WTC11 (cell line): Measurements from ENCODE around the gene S1PR1. TPM values are rescaled to one million over a fixed set of nuclear protein-coding genes. Genes with fewer than 3 reads are reported as not detected.

Experiments used
- ATAC-seq: fragments of 200-7000 bp; cut with Tn5 transposase; 2 replicates; pipeline ENCODE4 v1.10.0; 2021; ENCODE audit warnings: mild to moderate bottlenecking, moderate library complexity
- CTCF ChIA-PET: fragments of 300-600 bp; sonication (Branson Sonifier 250); formaldehyde crosslinking; loops from one replicate; lab custom pipeline; 2021; ENCODE audit warnings: antibody characterized with exemption; lab: Charles Lee
- POLR2A ChIA-PET: fragments of 350-600 bp; sonication (Branson Sonifier 250); formaldehyde crosslinking; loops from one replicate; lab custom pipeline; 2021; ENCODE audit warnings: antibody characterized with exemption; lab: Charles Lee
- DNase-seq: peaks from one replicate; pipeline ENCODE4 v3.0.0; 2021; ENCODE audit warnings: low spot score
- H3K27ac Mint-ChIP-seq: 2 replicates; pipeline ENCODE4 v1.8.0; 2021; ENCODE audit warnings: mixed read lengths
- H3K27me3 Mint-ChIP-seq: 2 replicates; pipeline ENCODE4 v1.8.0; 2021; ENCODE audit warnings: low read depth, mild to moderate bottlenecking, moderate library complexity, mixed read lengths
- H3K36me3 Mint-ChIP-seq: 2 replicates; pipeline ENCODE4 v1.8.0; 2021; ENCODE audit warnings: mixed read lengths
- H3K4me1 Mint-ChIP-seq: 2 replicates; pipeline ENCODE4 v1.8.0; 2022; ENCODE audit warnings: mixed read lengths
- H3K4me3 Mint-ChIP-seq: 2 replicates; pipeline ENCODE4 v1.8.0; 2021; ENCODE audit warnings: mild to moderate bottlenecking, moderate library complexity, mixed read lengths
- H3K9me3 Mint-ChIP-seq: 2 replicates; pipeline ENCODE4 v1.8.0; 2021; ENCODE audit warnings: mixed read lengths
- AFF4 ChIP-seq: sonication (generic); formaldehyde crosslinking; IDR thresholded peaks from 2 replicates; pipeline ENCODE4 v1.8.1; 2023; ENCODE audit warnings: mild to moderate bottlenecking, missing genetic modification reagents, borderline replicate concordance
- CBFB ChIP-seq: sonication (generic); formaldehyde crosslinking; IDR thresholded peaks from 2 replicates; pipeline ENCODE4 v1.8.1; 2022; ENCODE audit warnings: mild to moderate bottlenecking, low read depth, missing genetic modification reagents
- CREB1 ChIP-seq: sonication (generic); formaldehyde crosslinking; IDR thresholded peaks from 2 replicates; pipeline ENCODE4 v1.8.0; 2023; ENCODE audit warnings: mild to moderate bottlenecking, missing genetic modification reagents
- E2F5 ChIP-seq: sonication (generic); formaldehyde crosslinking; IDR thresholded peaks from 2 replicates; pipeline ENCODE4 v1.8.1; 2022; ENCODE audit warnings: mild to moderate bottlenecking, moderate library complexity, missing genetic modification reagents
- ELF4 ChIP-seq: sonication (generic); formaldehyde crosslinking; IDR thresholded peaks from 2 replicates; pipeline ENCODE4 v1.8.1; 2022; ENCODE audit warnings: low read depth, mild to moderate bottlenecking, moderate library complexity, missing genetic modification reagents
- FOXJ3 ChIP-seq: sonication (generic); formaldehyde crosslinking; IDR thresholded peaks from 2 replicates; pipeline ENCODE4 v1.9.0; 2021; ENCODE audit warnings: missing genetic modification reagents, mild to moderate bottlenecking, borderline replicate concordance
- HMGA2 ChIP-seq: fragments of 250-450 bp; sonication (Bioruptor Pico); IDR thresholded peaks from 2 replicates; pipeline ENCODE4 v1.4.0; 2021; ENCODE audit warnings: mild to moderate bottlenecking, moderate library complexity
- KAT7 ChIP-seq: sonication (generic); formaldehyde crosslinking; IDR thresholded peaks from 2 replicates; pipeline ENCODE4 v1.8.1; 2023; ENCODE audit warnings: missing genetic modification reagents, mild to moderate bottlenecking, borderline replicate concordance
- MAX ChIP-seq: sonication (generic); formaldehyde crosslinking; IDR thresholded peaks from 2 replicates; pipeline ENCODE4 v1.8.0; 2022; ENCODE audit warnings: mild to moderate bottlenecking, missing genetic modification reagents
- MLX ChIP-seq: sonication (generic); formaldehyde crosslinking; IDR thresholded peaks from 2 replicates; pipeline ENCODE4 v1.8.1; 2023; ENCODE audit warnings: mild to moderate bottlenecking, missing genetic modification reagents, moderate library complexity
- MXD4 ChIP-seq: fragments of 250-450 bp; sonication (Bioruptor Pico); IDR thresholded peaks from 2 replicates; pipeline ENCODE4 v1.8.0; 2021; ENCODE audit warnings: mild to moderate bottlenecking, moderate library complexity, borderline replicate concordance
- NR2C2 ChIP-seq: sonication (generic); formaldehyde crosslinking; IDR thresholded peaks from 2 replicates; pipeline ENCODE4 v1.8.0; 2022; ENCODE audit warnings: mild to moderate bottlenecking, missing genetic modification reagents
- SP1 ChIP-seq: sonication (generic); formaldehyde crosslinking; conservative IDR thresholded peaks from 2 replicates; pipeline ENCODE4 v1.8.1; 2022; ENCODE audit warnings: missing genetic modification reagents
- STAT6 ChIP-seq: sonication (generic); formaldehyde crosslinking; conservative IDR thresholded peaks from 2 replicates; pipeline ENCODE4 v1.8.1; 2023; ENCODE audit warnings: mild to moderate bottlenecking, low read depth, missing genetic modification reagents, moderate library complexity
- TP53 ChIP-seq: sonication (generic); formaldehyde crosslinking; IDR thresholded peaks from 2 replicates; pipeline ENCODE4 v1.8.1; 2023; ENCODE audit warnings: mild to moderate bottlenecking, missing genetic modification reagents
- ZNF416 ChIP-seq: fragments of 250-450 bp; sonication (Bioruptor Pico); IDR thresholded peaks from 2 replicates; pipeline ENCODE4 v1.9.0; 2021; ENCODE audit warnings: mild to moderate bottlenecking, inconsistent platforms
- total RNA-seq: library from RNA; stranded (reverse); gene quantifications from 3 replicates; pipeline ENCODE4 v1.2.3, GENCODE V29; 2021
- TF ChIP-seq, protein P1 (sequence below): sonication (generic); formaldehyde crosslinking; IDR thresholded peaks from 2 replicates; pipeline ENCODE4 v1.8.0; 2023; ENCODE audit warnings: missing genetic modification reagents, mild to moderate bottlenecking, borderline replicate concordance
- TF ChIP-seq, protein P2 (sequence below): sonication (generic); formaldehyde crosslinking; IDR thresholded peaks from 2 replicates; pipeline ENCODE4 v1.8.1; 2023; ENCODE audit warnings: mild to moderate bottlenecking, missing genetic modification reagents, moderate library complexity

Gene S1PR1
- total RNA-seq, 1 experiment from 2014 or later = 3.2 TPM

DNA sequence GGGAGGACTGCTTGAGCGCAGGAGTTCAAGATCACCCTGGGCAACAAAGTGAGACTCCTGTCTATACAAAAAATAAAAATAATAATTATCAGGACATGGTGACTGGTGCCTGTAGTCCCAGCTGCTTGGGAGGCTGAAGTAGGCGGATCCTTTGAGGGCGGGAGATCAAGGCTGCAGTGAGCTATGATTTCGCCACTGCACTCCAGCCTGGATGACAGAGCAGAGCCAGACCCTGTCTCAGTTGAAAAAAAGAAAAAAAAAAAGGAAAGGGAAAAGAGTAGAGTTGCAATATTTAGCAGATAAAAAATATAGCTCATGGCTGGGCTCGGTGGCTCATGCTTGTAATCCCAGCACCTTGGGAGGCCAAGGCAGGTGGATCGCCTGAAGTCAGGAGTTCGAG is 3.3 kb upstream of the S1PR1 start:
- Mint-ChIP-seq H3K9me3 (no peaks in the 10 kb centered on the region), H3K27ac (no peak overlapping the region), H3K36me3 (no peaks in the 10 kb centered on the region), H3K4me1 (peaks cover 19% of the 10 kb centered on the region), H3K4me3 (no peak overlapping the region), H3K27me3 (peaks cover 44% of the 10 kb centered on the region)
- ChIA-PET POLR2A (interaction anchor here (0.7 kb wide), 1 partner anchor 1246 kb away, joined by 6 read pairs; no protein-coding TSS in a partner anchor), CTCF (interaction anchor here (1.3 to 1.9 kb wide), 2 partner anchors 75 to 96 kb away, joined by 3 to 4 read pairs; no protein-coding TSS in a partner anchor)
- no peak for TF ChIP-seq AFF4 (CRISPR knock-in tag)
- no peak for TF ChIP-seq MXD4
- no peak for TF ChIP-seq MAX (CRISPR knock-in tag)
- TF ChIP-seq FOXJ3 (CRISPR knock-in tag) = no peak
- TF ChIP-seq HMGA2 (CRISPR knock-in tag) = no peak
- no peak for TF ChIP-seq TP53 (CRISPR knock-in tag)
- TF ChIP-seq E2F5 (CRISPR knock-in tag) = no peak
- no peak for TF ChIP-seq MLX (CRISPR knock-in tag)
- TF ChIP-seq SP1 (CRISPR knock-in tag) = no peak
- TF ChIP-seq CBFB = no peak
- TF ChIP-seq ZNF416 = no peak
- ATAC-seq (no peak), DNase-seq (no peak)

- ATAC-seq = no peak
- POLR2A ChIA-PET = interaction anchor here (0.6 to 1.5 kb wide), 2 partner anchors 25 to 183 kb away, joined by 3 to 4 read pairs; no protein-coding TSS in a partner anchor
- peaks cover 9% of the 10 kb centered on the region for H3K36me3 Mint-ChIP-seq
- no peak for TF ChIP-seq ZNF416
- no peak for TF ChIP-seq CREB1 (CRISPR knock-in tag)
- TF ChIP-seq STAT6 (CRISPR knock-in tag) = no peak
- TF ChIP-seq ELF4 (CRISPR knock-in tag) = no peak
- TF ChIP-seq, protein P1, sequence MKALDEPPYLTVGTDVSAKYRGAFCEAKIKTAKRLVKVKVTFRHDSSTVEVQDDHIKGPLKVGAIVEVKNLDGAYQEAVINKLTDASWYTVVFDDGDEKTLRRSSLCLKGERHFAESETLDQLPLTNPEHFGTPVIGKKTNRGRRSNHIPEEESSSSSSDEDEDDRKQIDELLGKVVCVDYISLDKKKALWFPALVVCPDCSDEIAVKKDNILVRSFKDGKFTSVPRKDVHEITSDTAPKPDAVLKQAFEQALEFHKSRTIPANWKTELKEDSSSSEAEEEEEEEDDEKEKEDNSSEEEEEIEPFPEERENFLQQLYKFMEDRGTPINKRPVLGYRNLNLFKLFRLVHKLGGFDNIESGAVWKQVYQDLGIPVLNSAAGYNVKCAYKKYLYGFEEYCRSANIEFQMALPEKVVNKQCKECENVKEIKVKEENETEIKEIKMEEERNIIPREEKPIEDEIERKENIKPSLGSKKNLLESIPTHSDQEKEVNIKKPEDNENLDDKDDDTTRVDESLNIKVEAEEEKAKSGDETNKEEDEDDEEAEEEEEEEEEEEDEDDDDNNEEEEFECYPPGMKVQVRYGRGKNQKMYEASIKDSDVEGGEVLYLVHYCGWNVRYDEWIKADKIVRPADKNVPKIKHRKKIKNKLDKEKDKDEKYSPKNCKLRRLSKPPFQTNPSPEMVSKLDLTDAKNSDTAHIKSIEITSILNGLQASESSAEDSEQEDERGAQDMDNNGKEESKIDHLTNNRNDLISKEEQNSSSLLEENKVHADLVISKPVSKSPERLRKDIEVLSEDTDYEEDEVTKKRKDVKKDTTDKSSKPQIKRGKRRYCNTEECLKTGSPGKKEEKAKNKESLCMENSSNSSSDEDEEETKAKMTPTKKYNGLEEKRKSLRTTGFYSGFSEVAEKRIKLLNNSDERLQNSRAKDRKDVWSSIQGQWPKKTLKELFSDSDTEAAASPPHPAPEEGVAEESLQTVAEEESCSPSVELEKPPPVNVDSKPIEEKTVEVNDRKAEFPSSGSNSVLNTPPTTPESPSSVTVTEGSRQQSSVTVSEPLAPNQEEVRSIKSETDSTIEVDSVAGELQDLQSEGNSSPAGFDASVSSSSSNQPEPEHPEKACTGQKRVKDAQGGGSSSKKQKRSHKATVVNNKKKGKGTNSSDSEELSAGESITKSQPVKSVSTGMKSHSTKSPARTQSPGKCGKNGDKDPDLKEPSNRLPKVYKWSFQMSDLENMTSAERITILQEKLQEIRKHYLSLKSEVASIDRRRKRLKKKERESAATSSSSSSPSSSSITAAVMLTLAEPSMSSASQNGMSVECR (CRISPR knock-in tag) = no peak
- TF ChIP-seq KAT7 (CRISPR knock-in tag) = no peak
- TF ChIP-seq NR2C2 (CRISPR knock-in tag) = no peak
- TF ChIP-seq, protein P2, sequence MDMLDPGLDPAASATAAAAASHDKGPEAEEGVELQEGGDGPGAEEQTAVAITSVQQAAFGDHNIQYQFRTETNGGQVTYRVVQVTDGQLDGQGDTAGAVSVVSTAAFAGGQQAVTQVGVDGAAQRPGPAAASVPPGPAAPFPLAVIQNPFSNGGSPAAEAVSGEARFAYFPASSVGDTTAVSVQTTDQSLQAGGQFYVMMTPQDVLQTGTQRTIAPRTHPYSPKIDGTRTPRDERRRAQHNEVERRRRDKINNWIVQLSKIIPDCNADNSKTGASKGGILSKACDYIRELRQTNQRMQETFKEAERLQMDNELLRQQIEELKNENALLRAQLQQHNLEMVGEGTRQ (CRISPR knock-in tag) = no peak
- no peaks in the 10 kb centered on the region for H3K9me3 Mint-ChIP-seq
- H3K4me1 Mint-ChIP-seq = peaks cover 26% of the 10 kb centered on the region
- H3K27ac Mint-ChIP-seq = no peak overlapping the region
- H3K4me3 Mint-ChIP-seq = peak overlapping the region; percentile 86
- H3K27me3 Mint-ChIP-seq = peaks cover 47% of the 10 kb centered on the region
- CTCF ChIA-PET = interaction anchor here (0.8 to 2.2 kb wide), 5 partner anchors 8 to 123 kb away, joined by 3 to 7 read pairs (median 3); no protein-coding TSS in a partner anchor
- DNase-seq = no peak
Measured at GRCh38 chr1:101235216-101235695, 1.6 kb upstream of the S1PR1 start.
